H9 (cell line): ENCODE measurements around the gene GABRB3. TPM values are rescaled to one million over a fixed set of nuclear protein-coding genes. Genes with fewer than 3 reads are reported as not detected.

Experiments used
- DNase-seq: peaks from one replicate; pipeline ENCODE4 v3.0.0-alpha.2; 2017
- H2AFZ ChIP-seq: one replicate; pipeline ENCODE4 v1.6.1; 2013; ENCODE audit warnings: mild to moderate bottlenecking, low read length, control low read depth, moderate library complexity
- H2AK5ac ChIP-seq: 2 replicates; pipeline ENCODE4 v1.6.1; 2013; ENCODE audit warnings: low read length, control low read depth, mixed read lengths; ENCODE audit not compliant: insufficient read length
- H2BK120ac ChIP-seq: one replicate; pipeline ENCODE4 v1.6.1; 2013; ENCODE audit warnings: low read depth, mild to moderate bottlenecking, low read length, control low read depth, inconsistent platforms; ENCODE audit not compliant: poor library complexity, severe bottlenecking
- H2BK12ac ChIP-seq: 2 replicates; pipeline ENCODE4 v1.6.1; 2013; ENCODE audit warnings: low read length, control low read depth, mixed read lengths, low read depth; ENCODE audit not compliant: insufficient read length
- H2BK15ac ChIP-seq: 2 replicates; pipeline ENCODE4 v1.6.1; 2013; ENCODE audit warnings: low read depth, low read length, control low read depth
- H2BK20ac ChIP-seq: one replicate; pipeline ENCODE4 v1.6.1; 2013; ENCODE audit warnings: low read depth, mild to moderate bottlenecking, low read length, control low read depth, inconsistent platforms; ENCODE audit not compliant: poor library complexity, severe bottlenecking
- H2BK5ac ChIP-seq: 2 replicates; pipeline ENCODE4 v1.6.1; 2013; ENCODE audit warnings: low read length, control low read depth, mixed read lengths; ENCODE audit not compliant: insufficient read length
- H3K14ac ChIP-seq: 2 replicates; pipeline ENCODE4 v1.6.1; 2013; ENCODE audit warnings: low read length, control low read depth; ENCODE audit not compliant: insufficient read depth
- H3K18ac ChIP-seq: 2 replicates; pipeline ENCODE4 v1.6.1; 2013; ENCODE audit warnings: low read depth, mild to moderate bottlenecking, mixed read lengths, low read length, control low read depth; ENCODE audit not compliant: insufficient read length
- H3K23ac ChIP-seq: 2 replicates; pipeline ENCODE4 v1.6.1; 2013; ENCODE audit warnings: low read length, control low read depth, mixed read lengths, low read depth; ENCODE audit not compliant: insufficient read length
- H3K23me2 ChIP-seq: 2 replicates; pipeline ENCODE4 v1.6.1; 2013; ENCODE audit warnings: low read depth, mild to moderate bottlenecking, mixed read lengths, low read length, control low read depth; ENCODE audit not compliant: insufficient read length, poor library complexity, severe bottlenecking
- H3K27ac ChIP-seq: 2 replicates; pipeline ENCODE4 v1.5.1; 2013; ENCODE audit warnings: low read length, control low read depth, mixed read lengths, low read depth; ENCODE audit not compliant: insufficient read length
- H3K27me3 ChIP-seq: 2 replicates; pipeline ENCODE4 v1.6.1; 2013; ENCODE audit warnings: low read length, control low read depth, inconsistent platforms; ENCODE audit not compliant: insufficient read depth
- H3K4ac ChIP-seq: 2 replicates; pipeline ENCODE4 v1.6.1; 2013; ENCODE audit warnings: low read depth, mild to moderate bottlenecking, control low read depth, inconsistent platforms, low read length, moderate library complexity
- H3K4me1 ChIP-seq: 2 replicates; pipeline ENCODE4 v1.6.1; 2013; ENCODE audit warnings: low read length, control low read depth, inconsistent platforms; ENCODE audit not compliant: insufficient read depth
- H3K4me2 ChIP-seq: 2 replicates; pipeline ENCODE4 v1.6.1; 2013; ENCODE audit warnings: low read length, control low read depth, mixed read lengths; ENCODE audit not compliant: insufficient read length, insufficient read depth
- H3K56ac ChIP-seq: 2 replicates; pipeline ENCODE4 v1.6.1; 2013; ENCODE audit warnings: low read depth, mild to moderate bottlenecking, mixed read lengths, low read length, control low read depth; ENCODE audit not compliant: insufficient read length
- H3K79me1 ChIP-seq: 2 replicates; pipeline ENCODE4 v1.6.1; 2013; ENCODE audit warnings: low read depth, mild to moderate bottlenecking, moderate library complexity, low read length, control low read depth, inconsistent platforms; ENCODE audit not compliant: insufficient read depth, poor library complexity, severe bottlenecking
- H3K79me2 ChIP-seq: 2 replicates; pipeline ENCODE4 v1.6.1; 2013; ENCODE audit warnings: low read length, control low read depth, inconsistent platforms; ENCODE audit not compliant: insufficient read depth
- H3K9ac ChIP-seq: 2 replicates; pipeline ENCODE4 v1.6.1; 2013; ENCODE audit warnings: low read length, control low read depth, mixed read lengths; ENCODE audit not compliant: insufficient read length; ENCODE audit errors: extremely low read depth
- H3K9me3 ChIP-seq: one replicate; pipeline ENCODE4 v1.6.1; 2013; ENCODE audit warnings: low read depth, low read length, inconsistent platforms; ENCODE audit not compliant: control insufficient read depth
- H3T11ph ChIP-seq: one replicate; pipeline ENCODE4 v1.6.1; 2013; ENCODE audit warnings: mild to moderate bottlenecking, low read length, control low read depth, inconsistent platforms
- H4K20me1 ChIP-seq: one replicate; pipeline ENCODE4 v1.6.1; 2013; ENCODE audit not compliant: control insufficient read depth, insufficient read length, insufficient read depth
- H4K5ac ChIP-seq: 2 replicates; pipeline ENCODE4 v1.6.1; 2013; ENCODE audit warnings: low read depth, mild to moderate bottlenecking, mixed read lengths, low read length, control low read depth; ENCODE audit not compliant: insufficient read length
- H4K8ac ChIP-seq: replicated peaks from 2 replicates; pipeline ENCODE4 v1.6.1; 2013; ENCODE audit warnings: low read length, control low read depth, mixed read lengths, low read depth; ENCODE audit not compliant: insufficient read length
- H4K91ac ChIP-seq: 2 replicates; pipeline ENCODE4 v1.6.1; 2013; ENCODE audit warnings: low read depth, mild to moderate bottlenecking, moderate library complexity, mixed read lengths, low read length, control low read depth; ENCODE audit not compliant: insufficient read length
- H3K27ac Mint-ChIP-seq, 3 experiments: 2 replicates in 2 of 3; 3 replicates in 1 of 3; pipeline ENCODE4 v1.8.0; 2020 to 2021; ENCODE audit warnings: mixed read lengths in 3 of 3, mild to moderate bottlenecking in 1 of 3, moderate library complexity in 1 of 3
- H3K27me3 Mint-ChIP-seq: 2 replicates; pipeline ENCODE4 v1.8.0; 2021; ENCODE audit warnings: low read depth, mild to moderate bottlenecking, moderate library complexity, mixed read lengths
- H3K36me3 Mint-ChIP-seq, 3 experiments: 2 replicates in 2 of 3; 3 replicates in 1 of 3; pipeline ENCODE4 v1.8.0; 2020 to 2021; ENCODE audit warnings: low read depth in 3 of 3, mixed read lengths in 3 of 3; ENCODE audit not compliant: insufficient read depth in 1 of 3
- H3K4me1 Mint-ChIP-seq, 2 experiments: 2 replicates each; pipeline ENCODE4 v1.8.0; 2020; ENCODE audit warnings: mixed read lengths in 2 of 2
- H3K4me3 Mint-ChIP-seq, 2 experiments: 2 replicates in 1 of 2; 3 replicates in 1 of 2; pipeline ENCODE4 v1.8.0; 2020 to 2021; ENCODE audit warnings: mild to moderate bottlenecking in 2 of 2, mixed read lengths in 2 of 2, moderate library complexity in 1 of 2
- H3K9me3 Mint-ChIP-seq, 2 experiments: 2 replicates in 1 of 2; 3 replicates in 1 of 2; pipeline ENCODE4 v1.8.0; 2020; ENCODE audit warnings: mild to moderate bottlenecking in 2 of 2, mixed read lengths in 2 of 2, moderate library complexity in 1 of 2
- CTCF ChIP-seq: fragments of 200-600 bp; sonication (generic); conservative IDR thresholded peaks from 3 replicates; pipeline ENCODE4 v1.8.0; 2021; ENCODE audit warnings: antibody characterized with exemption, mild to moderate bottlenecking
- WGBS: extraction: QIAGEN DNeasy Blood & Tissue Kit; methylation state at CpG from one replicate; pipeline ENCODE4 v1.1.7; 2013; ENCODE audit warnings: missing lambda C conversion rate, low lambda C conversion rate, mixed read lengths; ENCODE audit not compliant: insufficient read length; ENCODE audit errors: extremely low coverage; 5-methylcytosine and 5-hydroxymethylcytosine counted together
- total RNA-seq: library from RNA; stranded (reverse); gene quantifications from 2 replicates; pipeline ENCODE4 v1.2.1, GENCODE V29; 2021

The GABRB3 gene
- total RNA-seq, 1 experiment from 2014 or later: 98.2 TPM

- H3K27ac Mint-ChIP-seq: peak overlapping the region in 2 of 3 experiments; percentile 40 to 92; a peak in 1 of 7 replicates
- Histone ChIP-seq H4K91ac (no peak overlapping the region), H2AK5ac (no peak overlapping the region), H2BK15ac (no peak overlapping the region), H4K5ac (no peak overlapping the region), H2BK120ac (no peak overlapping the region), H3K79me1 (no peaks in the 10 kb centered on the region), H2AFZ (no peak overlapping the region), H3K4ac (no peak overlapping the region), H3K9ac (no peak overlapping the region), H3K27ac (no peak overlapping the region), H4K20me1 (no peaks in the 10 kb centered on the region), H4K8ac (no peak overlapping the region), H3K4me1 (no peaks in the 10 kb centered on the region), H2BK20ac (no peak overlapping the region), H3K79me2 (no peaks in the 10 kb centered on the region), H3K56ac (no peak overlapping the region), H3K23me2 (no peaks in the 10 kb centered on the region), H2BK5ac (no peak overlapping the region), H3K9me3 (no peaks in the 10 kb centered on the region), H2BK12ac (no peak overlapping the region), H3K27me3 (no peaks in the 10 kb centered on the region), H3T11ph (no peak overlapping the region), H3K18ac (no peak overlapping the region), H3K4me2 (no peak overlapping the region), H3K14ac (no peak overlapping the region), H3K23ac (no peak overlapping the region)
- no peaks in the 10 kb centered on the region for H3K27me3 Mint-ChIP-seq
- DNase-seq: no peak
- peaks cover 25 to 59% (median 35%) of the 10 kb centered on the region in 3 experiments for H3K36me3 Mint-ChIP-seq
- H3K4me3 Mint-ChIP-seq: no peak overlapping the region
- no peak for TF ChIP-seq CTCF
- peaks cover 14 to 33% of the 10 kb centered on the region in 2 experiments for H3K4me1 Mint-ChIP-seq
- no CpG with 5 or more reads among the region's 6 CpGs for WGBS
- no peaks in the 10 kb centered on the region for H3K9me3 Mint-ChIP-seq
Measured at GRCh38 chr15:26565542-26565941, 207.3 kb downstream of the GABRB3 start.
